ENCODE results near the gene SOWAHA. TPM values are rescaled to one million over a fixed set of nuclear protein-coding genes. Genes with fewer than 3 reads are reported as not detected.

The SOWAHA gene
- total RNA-seq, 1 experiment from 2014 or later = not detected

DNA sequence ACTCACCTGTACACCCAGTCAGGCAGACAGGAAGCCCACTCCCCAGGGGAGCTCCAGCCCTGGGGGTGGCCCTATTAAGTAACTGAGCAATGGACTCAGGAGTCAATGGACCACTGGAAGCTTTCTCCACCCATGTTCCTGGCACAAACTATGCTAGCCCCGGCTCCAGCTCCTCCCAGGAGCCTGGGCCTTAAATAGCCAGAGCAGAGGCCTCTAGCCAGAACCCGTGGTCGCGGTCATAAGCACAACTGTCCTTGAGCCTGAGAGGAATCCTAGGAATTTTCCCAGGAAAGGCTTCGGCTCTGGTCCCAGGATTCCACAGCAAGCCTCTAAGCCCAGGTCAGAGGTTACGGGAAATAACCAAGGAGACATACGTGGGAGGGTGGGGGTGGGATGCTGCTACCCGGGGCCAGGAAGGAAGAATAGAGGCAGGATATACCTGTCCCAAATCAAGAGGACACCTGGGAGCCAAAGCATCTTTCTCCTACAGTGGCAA lies 41.6 kb upstream of the SOWAHA start:
- intact Hi-C loops (cut with micrococcal nuclease; ENCODE audit: unreplicated experiment) = no loop called here
- Histone ChIP-seq H3K4me1 (ENCODE audit: insufficient read depth, low read length, poor library complexity, severe bottlenecking) (peaks cover 6% of the 10 kb centered on the region), H3K27ac (ENCODE audit: low read depth, low read length, poor library complexity, severe bottlenecking) (no peak overlapping the region), H3K9me3 (ENCODE audit: low read depth, low read length, poor library complexity, severe bottlenecking) (no peaks in the 10 kb centered on the region), H3K36me3 (ENCODE audit: insufficient read depth, low read length, poor library complexity, severe bottlenecking) (no peaks in the 10 kb centered on the region), H3K4me3 (ENCODE audit: low read depth, low read length, poor library complexity, severe bottlenecking) (no peak overlapping the region), H3K27me3 (replicated peaks; ENCODE audit: insufficient read depth, low read depth, low read length, poor library complexity) (no peaks in the 10 kb centered on the region)
- TF ChIP-seq, protein P1, sequence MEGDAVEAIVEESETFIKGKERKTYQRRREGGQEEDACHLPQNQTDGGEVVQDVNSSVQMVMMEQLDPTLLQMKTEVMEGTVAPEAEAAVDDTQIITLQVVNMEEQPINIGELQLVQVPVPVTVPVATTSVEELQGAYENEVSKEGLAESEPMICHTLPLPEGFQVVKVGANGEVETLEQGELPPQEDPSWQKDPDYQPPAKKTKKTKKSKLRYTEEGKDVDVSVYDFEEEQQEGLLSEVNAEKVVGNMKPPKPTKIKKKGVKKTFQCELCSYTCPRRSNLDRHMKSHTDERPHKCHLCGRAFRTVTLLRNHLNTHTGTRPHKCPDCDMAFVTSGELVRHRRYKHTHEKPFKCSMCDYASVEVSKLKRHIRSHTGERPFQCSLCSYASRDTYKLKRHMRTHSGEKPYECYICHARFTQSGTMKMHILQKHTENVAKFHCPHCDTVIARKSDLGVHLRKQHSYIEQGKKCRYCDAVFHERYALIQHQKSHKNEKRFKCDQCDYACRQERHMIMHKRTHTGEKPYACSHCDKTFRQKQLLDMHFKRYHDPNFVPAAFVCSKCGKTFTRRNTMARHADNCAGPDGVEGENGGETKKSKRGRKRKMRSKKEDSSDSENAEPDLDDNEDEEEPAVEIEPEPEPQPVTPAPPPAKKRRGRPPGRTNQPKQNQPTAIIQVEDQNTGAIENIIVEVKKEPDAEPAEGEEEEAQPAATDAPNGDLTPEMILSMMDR (conservative IDR thresholded peaks at IDR 0.05; ENCODE audit: low read depth, low read length) = no peak
- TF ChIP-seq EZH2 (IDR thresholded peaks at IDR 0.05; ENCODE audit: borderline replicate concordance, low read depth, low read length, poor library complexity, severe bottlenecking) = no peak
- BruUV-seq (replicated peaks) = no TSS peak
- CTCF ChIA-PET = no interaction called here
- POLR2A ChIA-PET (ENCODE audit: low non-redundant PET) = no interaction called here
- no peak for DNase-seq (ENCODE audit: low spot score)

DNA sequence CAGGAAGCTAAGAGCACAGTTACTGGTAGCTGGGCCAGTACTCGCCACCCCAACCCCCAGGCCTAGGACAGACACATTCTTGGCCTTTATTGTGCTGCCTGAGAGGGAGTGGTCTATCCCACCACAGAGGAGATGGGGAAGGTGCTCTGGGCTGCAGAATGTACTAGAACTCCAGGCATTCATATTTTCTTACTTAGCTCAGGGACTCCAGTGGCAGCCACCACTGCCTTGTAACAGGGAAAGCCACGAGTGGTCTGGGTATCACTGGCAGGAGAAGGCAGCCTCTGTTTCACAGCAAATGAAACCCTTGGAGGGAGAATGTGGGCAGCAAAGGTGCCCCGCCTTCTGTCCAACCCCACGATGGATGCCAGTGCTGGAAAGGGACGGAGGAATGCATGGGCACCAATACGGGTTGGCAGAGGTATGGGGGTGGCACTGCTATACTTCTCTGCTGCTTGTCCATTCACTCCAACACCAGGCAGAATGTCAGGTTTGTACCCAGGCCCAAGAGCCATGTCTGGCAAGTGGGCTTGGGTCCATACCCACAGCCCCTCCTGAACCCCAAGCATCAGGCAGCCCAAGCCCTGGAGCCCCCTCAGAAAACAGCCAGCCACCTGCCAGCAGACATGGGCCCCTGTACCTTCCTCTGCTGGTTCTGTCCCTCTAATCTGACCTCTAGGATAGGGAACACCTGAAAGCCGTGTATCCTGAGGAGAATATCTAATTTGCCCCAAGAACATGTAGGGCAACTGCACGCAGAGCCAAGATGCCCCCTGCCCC lies 40.6 kb upstream of the SOWAHA start:
- Histone ChIP-seq H3K27ac (ENCODE audit: low read depth, low read length, poor library complexity, severe bottlenecking) (no peak overlapping the region), H3K4me3 (ENCODE audit: low read depth, low read length, poor library complexity, severe bottlenecking) (no peak overlapping the region), H3K4me1 (ENCODE audit: insufficient read depth, low read length, poor library complexity, severe bottlenecking) (peaks cover 6% of the 10 kb centered on the region), H3K27me3 (replicated peaks; ENCODE audit: insufficient read depth, low read depth, low read length, poor library complexity) (no peaks in the 10 kb centered on the region), H3K36me3 (ENCODE audit: insufficient read depth, low read length, poor library complexity, severe bottlenecking) (no peaks in the 10 kb centered on the region), H3K9me3 (ENCODE audit: low read depth, low read length, poor library complexity, severe bottlenecking) (no peaks in the 10 kb centered on the region)
- ChIA-PET POLR2A (ENCODE audit: low non-redundant PET) (no interaction called here), CTCF (no interaction called here)
- TF ChIP-seq EZH2 (IDR thresholded peaks at IDR 0.05; ENCODE audit: borderline replicate concordance, low read depth, low read length, poor library complexity, severe bottlenecking) = no peak
- TF ChIP-seq, protein P1 (conservative IDR thresholded peaks at IDR 0.05; ENCODE audit: low read depth, low read length) = no peak
- no peak for DNase-seq (ENCODE audit: low spot score)
- intact Hi-C loops (cut with micrococcal nuclease; ENCODE audit: unreplicated experiment) = no loop called here
- BruUV-seq (replicated peaks) = no TSS peak

DNA sequence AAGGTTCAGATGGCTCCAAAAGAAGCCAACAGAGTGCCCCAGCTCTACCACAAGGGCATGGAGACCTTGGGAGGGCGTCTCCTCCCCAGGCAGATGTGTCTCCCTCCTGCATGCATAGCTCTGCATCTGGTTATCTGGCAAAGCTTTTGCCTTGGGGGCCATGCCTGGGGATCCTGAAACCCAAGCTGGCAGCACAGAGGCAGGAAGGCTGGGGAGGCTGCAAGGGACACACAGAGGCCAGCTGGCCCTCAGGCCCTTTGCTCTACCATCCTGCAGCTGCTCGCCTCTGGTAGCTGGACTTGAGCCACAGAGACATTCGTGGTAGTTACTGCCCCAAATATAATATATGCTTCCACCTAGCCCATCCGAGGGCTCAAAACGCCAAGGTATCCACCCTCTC lies 40.0 kb upstream of the SOWAHA start:
- DNase-seq (ENCODE audit: low spot score) = no peak
- no peak overlapping the region for H3K4me3 ChIP-seq (ENCODE audit: low read depth, low read length, poor library complexity, severe bottlenecking)
- peaks cover 6% of the 10 kb centered on the region for H3K4me1 ChIP-seq (ENCODE audit: insufficient read depth, low read length, poor library complexity, severe bottlenecking)
- POLR2A ChIA-PET (ENCODE audit: low non-redundant PET) = no interaction called here
- no TSS peak for BruUV-seq (replicated peaks)
- CTCF ChIA-PET = no interaction called here
- no peaks in the 10 kb centered on the region for H3K36me3 ChIP-seq (ENCODE audit: insufficient read depth, low read length, poor library complexity, severe bottlenecking)
- no peaks in the 10 kb centered on the region for H3K9me3 ChIP-seq (ENCODE audit: low read depth, low read length, poor library complexity, severe bottlenecking)
- no peak for TF ChIP-seq EZH2 (IDR thresholded peaks at IDR 0.05; ENCODE audit: borderline replicate concordance, low read depth, low read length, poor library complexity, severe bottlenecking)
- TF ChIP-seq, protein P1 (conservative IDR thresholded peaks at IDR 0.05; ENCODE audit: low read depth, low read length) = no peak
- intact Hi-C loops (cut with micrococcal nuclease; ENCODE audit: unreplicated experiment) = no loop called here
- no peak overlapping the region for H3K27ac ChIP-seq (ENCODE audit: low read depth, low read length, poor library complexity, severe bottlenecking)
- H3K27me3 ChIP-seq (replicated peaks; ENCODE audit: insufficient read depth, low read depth, low read length, poor library complexity) = no peaks in the 10 kb centered on the region

Data from A673 (cell line).